GM18508 (cell line): ENCODE data around the gene NTRK2.
"Not testable (repeated sequence)": the region's sequence is repeated elsewhere in the genome, so short reads cannot be mapped to it uniquely, and the experiment has no call there.

Experiments
- ATAC-seq: cut with Tn5 transposase; IDR thresholded peaks from one replicate; pipeline ENCODE4 v1.9.1; 2021; ENCODE audit warnings: moderate number of reproducible peaks; ENCODE audit not compliant: insufficient read depth, unreplicated experiment

The NTRK2 gene

GRCh38 chr9:84869091-84869490 lies 199.6 kb downstream of the NTRK2 start:
- no peak for ATAC-seq

- ATAC-seq = no peak
Measured at GRCh38 chr9:84871983-84872382, 202.5 kb downstream of the NTRK2 start.

GRCh38 chr9:84874022-84874421 lies 204.5 kb downstream of the NTRK2 start:
- no peak for ATAC-seq

- no peak for ATAC-seq
Measured at GRCh38 chr9:84874596-84874995, 205.1 kb downstream of the NTRK2 start.

GRCh38 chr9:84875193-84875592 lies 205.7 kb downstream of the NTRK2 start:
- no peak for ATAC-seq

GRCh38 chr9:84879631-84880030 lies 210.1 kb downstream of the NTRK2 start:
- no peak for ATAC-seq

- ATAC-seq = no peak
Measured at GRCh38 chr9:84880835-84881234, 211.3 kb downstream of the NTRK2 start.

- no peak for ATAC-seq
Measured at GRCh38 chr9:84886866-84887265, 217.3 kb downstream of the NTRK2 start.

- ATAC-seq = no peak
Measured at GRCh38 chr9:84891924-84892323, 222.4 kb downstream of the NTRK2 start.

GRCh38 chr9:84893419-84894128 lies 224.0 kb downstream of the NTRK2 start:
- no peak for ATAC-seq

- no peak for ATAC-seq
Measured at GRCh38 chr9:84894859-84895258, 225.3 kb downstream of the NTRK2 start.

GRCh38 chr9:84897362-84898094 lies 228.0 kb downstream of the NTRK2 start:
- ATAC-seq = no peak

- no peak for ATAC-seq
Measured at GRCh38 chr9:84898188-84898587, 228.7 kb downstream of the NTRK2 start.

GRCh38 chr9:84898618-84899017 lies 229.1 kb downstream of the NTRK2 start:
- ATAC-seq = not testable (repeated sequence)

GRCh38 chr9:84899326-84899725 lies 229.8 kb downstream of the NTRK2 start:
- no peak for ATAC-seq

GRCh38 chr9:84900421-84900820 lies 230.9 kb downstream of the NTRK2 start:
- no peak for ATAC-seq

- no peak for ATAC-seq
Measured at GRCh38 chr9:84903963-84904362, 234.4 kb downstream of the NTRK2 start.

- no peak for ATAC-seq
Measured at GRCh38 chr9:84916769-84917168, 247.2 kb downstream of the NTRK2 start.

- ATAC-seq = no peak
Measured at GRCh38 chr9:84917366-84918070, 248.0 kb downstream of the NTRK2 start.

- ATAC-seq = no peak
Measured at GRCh38 chr9:84919440-84919839, 249.9 kb downstream of the NTRK2 start.

GRCh38 chr9:84921175-84921574 lies 251.6 kb downstream of the NTRK2 start:
- ATAC-seq = no peak
